GM12878 (cell line): ENCODE results near the gene SPPL2B. TPM values are rescaled to one million over a fixed set of nuclear protein-coding genes. Genes with fewer than 3 reads are reported as not detected.
A peak's percentile ranks its signal among the peaks of the same experiment; 100 is the strongest.

Experiments
- ATAC-seq: fragments of 200-7000 bp; cut with Tn5 transposase; 3 replicates; pipeline ENCODE4 v1.9.1; 2020; ENCODE audit warnings: mild to moderate bottlenecking, moderate library complexity
- BruUV-seq: library from RNA; stranded (reverse); fragments of 400-500 nt; replicated peaks from 2 replicates; lab custom pipeline; 2021; lab: Mats Ljungman, UMichigan
- CTCF ChIA-PET: fragments of 300-600 bp; sonication (Branson Sonifier 250); formaldehyde crosslinking; extraction: SDS; loops from one replicate; lab custom pipeline; 2021; ENCODE audit warnings: inconsistent platforms; lab: Yijun Ruan, JAX
- POLR2A ChIA-PET: fragments of 350-600 bp; formaldehyde crosslinking; extraction: SDS; loops from one replicate; lab custom pipeline; 2021; ENCODE audit warnings: inconsistent platforms; lab: Charles Lee
- RAD21 ChIA-PET: fragments of 300-600 bp; sonication (Branson Sonifier 250); formaldehyde crosslinking; loops from one replicate; lab custom pipeline; 2023; ENCODE audit warnings: antibody characterized with exemption; ENCODE audit not compliant: unreplicated experiment; lab: Charles Lee
- SMC1A ChIA-PET: fragments of 300-600 bp; sonication (Branson Sonifier 250); formaldehyde crosslinking; loops from one replicate; lab custom pipeline; 2023; ENCODE audit not compliant: unreplicated experiment, uncharacterized antibody; lab: Charles Lee
- DNase-seq: peaks from one replicate; pipeline ENCODE4 v3.0.0-alpha.2; 2011; ENCODE audit warnings: low read depth, low spot score
- FAIRE-seq: peaks from 3 replicates; lab custom pipeline; 2011; peaks lifted over from hg19 to GRCh38; lab: Jason Lieb, UNC
- H2AFZ ChIP-seq: 2 replicates; pipeline ENCODE4 v1.6.0; 2011; ENCODE audit warnings: low read depth, low read length, control low read depth; ENCODE audit not compliant: control insufficient read depth
- H3K27ac ChIP-seq: 2 replicates; pipeline ENCODE4 v1.5.1; 2011; ENCODE audit warnings: control low read depth; ENCODE audit not compliant: control insufficient read depth, insufficient read depth
- H3K27me3 ChIP-seq, 2 experiments: replicated peaks in 1 of 2; 2 replicates each; pipeline versions ENCODE4 v1.6.0 to v1.6.1; 2011; ENCODE audit warnings: low read length in 1 of 2; ENCODE audit not compliant: control insufficient read depth in 2 of 2, insufficient read depth in 2 of 2
- H3K36me3 ChIP-seq, 2 experiments: 2 replicates each; pipeline ENCODE4 v1.5.1; 2011; ENCODE audit warnings: low read length in 1 of 2; ENCODE audit not compliant: control insufficient read depth in 2 of 2, insufficient read depth in 2 of 2
- H3K4me1 ChIP-seq: 2 replicates; pipeline ENCODE4 v1.6.1; 2011; ENCODE audit warnings: mild to moderate bottlenecking, low read length, moderate library complexity, mixed read lengths; ENCODE audit not compliant: control insufficient read depth, insufficient read depth
- H3K4me2 ChIP-seq: 2 replicates; pipeline ENCODE4 v1.6.0; 2011; ENCODE audit warnings: control low read depth; ENCODE audit not compliant: control insufficient read depth, insufficient read depth
- H3K4me3 ChIP-seq: fragments of 200-600 bp; sonication (generic); 2 replicates; pipeline ENCODE4 v1.5.1; 2016
- H3K79me2 ChIP-seq: 2 replicates; pipeline ENCODE4 v1.6.0; 2011; ENCODE audit warnings: low read length; ENCODE audit not compliant: control insufficient read depth, insufficient read depth
- H3K9ac ChIP-seq: 2 replicates; pipeline ENCODE4 v1.8.0; 2011; ENCODE audit warnings: low read length, control low read depth, mixed read lengths; ENCODE audit not compliant: control insufficient read depth, insufficient read depth
- H3K9me3 ChIP-seq: replicated peaks from 3 replicates; pipeline ENCODE4 v1.5.1; 2011; ENCODE audit warnings: mild to moderate bottlenecking, low read length; ENCODE audit not compliant: control insufficient read depth, insufficient read depth
- H4K20me1 ChIP-seq: 2 replicates; pipeline ENCODE4 v1.6.0; 2011; ENCODE audit not compliant: control insufficient read depth, insufficient read depth
- CUX1 ChIP-seq: IDR thresholded peaks from 2 replicates; pipeline ENCODE4 v1.6.1; 2012; ENCODE audit warnings: improper control_type of control experiment, low read depth, low read length; ENCODE audit not compliant: insufficient replicate concordance
- MAX ChIP-seq: IDR thresholded peaks from 2 replicates; pipeline ENCODE4 v1.6.1; 2012; ENCODE audit warnings: low read depth, low read length, improper control_type of control experiment
- MEF2B ChIP-seq: fragments of 450-650 bp; IDR thresholded peaks from 2 replicates; pipeline ENCODE4 v1.6.1; 2018; ENCODE audit warnings: mild to moderate bottlenecking, moderate library complexity; ENCODE audit not compliant: partially characterized antibody, poor library complexity, severe bottlenecking
- PKNOX1 ChIP-seq: fragments of 450-650 bp; IDR thresholded peaks from 2 replicates; pipeline ENCODE4 v1.6.1; 2016; ENCODE audit warnings: mild to moderate bottlenecking
- ZBTB40 ChIP-seq: fragments of 450-650 bp; IDR thresholded peaks from 2 replicates; pipeline ENCODE4 v1.6.1; 2016; ENCODE audit warnings: mild to moderate bottlenecking, moderate library complexity, borderline replicate concordance
- WGBS: methylation state at CpG from one replicate; pipeline ENCODE4 v1.1.6; 2016; ENCODE audit warnings: low lambda C conversion rate; ENCODE audit not compliant: insufficient replicate concordance, insufficient coverage; ENCODE audit errors: missing lambda C conversion rate; 5-methylcytosine and 5-hydroxymethylcytosine counted together
- in situ Hi-C: fragments of 300-500 bp; cut with MboI; formaldehyde crosslinking; loops from 9 replicates; pipeline ENCODE4 v1.14.3; 2018; ENCODE audit warnings: mixed read lengths
- intact Hi-C: fragments of 100-400 bp; cut with micrococcal nuclease; formaldehyde crosslinking; loops from one replicate; pipeline ENCODE4 v1.14.2; 2022; ENCODE audit not compliant: unreplicated experiment
- polyA plus RNA-seq, 11 experiments: library from polyadenylated mRNA; depleted of rRNA in 4 of 11; unstranded in 6 of 11; stranded (reverse) in 5 of 11; fragments of >200 nt; fragmentation: Nextera tagmentation in 4 of 11; fragmentation: Illumina TruSeq in 1 of 11; extraction: Ambion mirVana in 4 of 11; extraction: Trizol in 1 of 11; gene quantifications; 1 replicate in 1 of 11; 2 replicates in 10 of 11; pipeline versions ENCODE4 v1.2.1 to v1.2.3, GENCODE V29; 2011 to 2016; ENCODE audit warnings: inconsistent platforms in 2 of 11, missing spikeins in 2 of 11, low read depth in 1 of 11
- total RNA-seq, 4 experiments: library from RNA; depleted of rRNA in 3 of 4; stranded (reverse); fragments of >200 nt in 3 of 4; fragmentation: Illumina TruSeq in 1 of 4; extraction: Trizol in 1 of 4; gene quantifications; 2 replicates each; pipeline versions ENCODE4 v1.2.1 to v1.2.3, GENCODE V29; 2013 to 2021

Gene SPPL2B
- total and polyA plus RNA-seq, 10 of the 15 experiments (the other 5 are each of a cell fraction or from before 2014, with no cell fraction given): 0.29 to 56.5 (median 18.3) TPM

- TF ChIP-seq CUX1: no peak
- no peak for TF ChIP-seq PKNOX1
- TF ChIP-seq MAX: no peak
Measured at GRCh38 chr19:2282862-2283237, 45.6 kb upstream of the SPPL2B start (continued).

GRCh38 chr19:2283835-2284507 lies 44.5 kb upstream of the SPPL2B start:
- no peak for FAIRE-seq
- no peak for DNase-seq
- in situ Hi-C loops (no loop called here), intact Hi-C loops (no loop called here)
- BruUV-seq: no TSS peak
- no peak for ATAC-seq
- 66% methylated on average over 8 of the region's 8 CpGs for WGBS
- no peaks in the 10 kb centered on the region for H3K9me3 ChIP-seq
- H3K79me2 ChIP-seq: no peaks in the 10 kb centered on the region
- peak; percentile 93 for TF ChIP-seq ZBTB40
- TF ChIP-seq MEF2B: no peak
- H3K27me3 ChIP-seq: peaks cover 0 to 3% of the 10 kb centered on the region in 2 experiments; a peak in 2 of 4 replicates
- no peak overlapping the region for H2AFZ ChIP-seq
- H3K4me1 ChIP-seq: peaks cover 25% of the 10 kb centered on the region
- ChIA-PET RAD21 (no interaction called here), CTCF (interaction anchor here (0.7 to 1.2 kb wide), 4 partner anchors 9 to 129 kb away, joined by 3 read pairs; no protein-coding TSS in a partner anchor), SMC1A (interaction anchor here (1.1 kb wide), 1 partner anchor 110 kb away, joined by 4 read pairs; no protein-coding TSS in a partner anchor), POLR2A (interaction anchor here (0.6 kb wide), 1 partner anchor 25 kb away, joined by 5 read pairs; no protein-coding TSS in a partner anchor)
- H4K20me1 ChIP-seq: no peaks in the 10 kb centered on the region
- no peak overlapping the region for H3K4me3 ChIP-seq
- H3K4me2 ChIP-seq: no peak overlapping the region
- H3K36me3 ChIP-seq: no peaks in the 10 kb centered on the region
- H3K27ac ChIP-seq: no peak overlapping the region
- H3K9ac ChIP-seq: no peak overlapping the region
